Measurements from ENCODE around the gene HOXA11. TPM values are rescaled to one million over a fixed set of nuclear protein-coding genes. Genes with fewer than 3 reads are reported as not detected.
A peak's percentile ranks its signal among the peaks of the same experiment; 100 is the strongest.

Gene HOXA11
- total RNA-seq, result 1 to 10 TPM in 1 of 2 donors, under 1 TPM in 1; 0.28 to 3.7 TPM

DNA sequence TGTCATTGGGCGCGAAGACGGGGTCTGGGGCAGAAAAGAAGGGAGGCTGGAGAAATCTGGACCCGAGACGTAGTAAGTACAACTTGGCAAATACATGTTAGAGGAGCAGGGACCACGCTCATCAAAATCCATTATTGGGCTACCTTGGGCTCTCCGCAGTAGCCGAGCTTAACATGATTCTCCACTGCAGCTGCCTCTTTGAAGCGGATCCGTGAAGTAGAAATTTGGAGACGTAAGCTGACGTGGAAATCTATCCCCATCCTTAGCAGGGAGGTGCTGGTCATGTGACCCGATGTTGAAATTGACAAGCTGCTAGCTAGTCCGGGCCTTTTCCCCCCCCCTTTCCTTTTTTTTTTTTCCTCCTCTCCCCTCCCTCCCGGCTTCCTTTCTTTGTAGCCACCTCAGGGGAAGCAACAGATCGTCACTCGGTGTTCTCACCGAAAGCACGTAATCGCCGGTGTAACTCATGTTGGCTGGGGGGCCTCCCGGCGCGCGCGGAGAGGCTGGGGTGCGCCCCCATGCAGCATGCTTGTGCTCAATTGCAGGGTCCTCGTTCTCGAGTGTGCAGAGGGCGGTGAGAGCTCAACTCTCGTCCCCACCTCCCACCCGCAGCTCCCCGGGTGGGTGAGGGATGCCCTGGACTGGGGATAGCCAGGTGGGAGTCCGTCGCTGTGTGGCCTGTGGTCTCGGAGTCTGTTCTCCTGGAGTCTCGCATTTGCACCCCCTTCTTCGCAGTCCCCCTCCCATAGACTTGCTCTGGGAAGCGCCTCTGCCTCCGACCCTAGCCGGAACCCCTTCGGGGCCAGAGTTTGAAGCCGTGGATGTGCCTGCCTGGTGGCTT lies at the start of gene HOXA11:
TSS of gene HOXA11 (minus strand) at position 220 of the 841 bp plus-strand sequence. CDS start at position 132, 88 bp downstream.
- no peak for TF ChIP-seq CTCF (IDR thresholded peaks at IDR 0.05)
- Histone ChIP-seq H3K27me3 (replicated peaks; ENCODE audit: insufficient read depth) (peaks cover 56% of the 10 kb centered on the region), H3K4me1 (ENCODE audit: control insufficient read depth in 1 of 2, low read depth in 2 of 2) (peaks cover 29 to 53% of the 10 kb centered on the region in 2 donors), H3K9me3 (no peaks in the 10 kb centered on the region), H3K36me3 (no peaks in the 10 kb centered on the region), H3K4me3 (peak within 1 kb of the TSS; percentile 68), H3K27ac (peak within 1 kb of the TSS in 1 of 2 donors; percentile 11)
- ATAC-seq (ENCODE audit: insufficient number of reproducible peaks, low FRiP score, low read depth), result no peak
- no peak for DNase-seq (ENCODE audit: low spot score)

- Histone ChIP-seq H3K4me3 (no peak overlapping the region), H3K9me3 (no peaks in the 10 kb centered on the region), H3K36me3 (no peaks in the 10 kb centered on the region), H3K27me3 (replicated peaks; ENCODE audit: insufficient read depth) (peaks cover 10% of the 10 kb centered on the region), H3K4me1 (ENCODE audit: control insufficient read depth in 1 of 2, low read depth in 2 of 2) (no peaks in the 10 kb centered on the region), H3K27ac (no peak overlapping the region)
- ATAC-seq (ENCODE audit: insufficient number of reproducible peaks, low FRiP score, low read depth) (no peak), DNase-seq (ENCODE audit: low spot score) (no peak)
- TF ChIP-seq CTCF (IDR thresholded peaks at IDR 0.05), result no peak
Observed at GRCh38 chr7:27229448-27229847, 44.4 kb upstream of the HOXA11 start.

GRCh38 chr7:27224983-27225934 lies 40.2 kb upstream of the HOXA11 start:
- H3K4me1 ChIP-seq (ENCODE audit: control insufficient read depth in 1 of 2, low read depth in 2 of 2), result no peaks in the 10 kb centered on the region
- no peak overlapping the region for H3K4me3 ChIP-seq
- no peak overlapping the region for H3K27ac ChIP-seq
- no peaks in the 10 kb centered on the region for H3K36me3 ChIP-seq
- peaks cover 30% of the 10 kb centered on the region for H3K27me3 ChIP-seq (replicated peaks; ENCODE audit: insufficient read depth)
- H3K9me3 ChIP-seq, result no peaks in the 10 kb centered on the region
- no peak for TF ChIP-seq CTCF (IDR thresholded peaks at IDR 0.05)
- ATAC-seq (ENCODE audit: insufficient number of reproducible peaks, low FRiP score, low read depth), result no peak
- no peak for DNase-seq (ENCODE audit: low spot score)

GRCh38 chr7:27223941-27224575 lies 39.0 kb upstream of the HOXA11 start:
- H3K27me3 ChIP-seq (replicated peaks; ENCODE audit: insufficient read depth), result peaks cover 30% of the 10 kb centered on the region
- no peak for ATAC-seq (ENCODE audit: insufficient number of reproducible peaks, low FRiP score, low read depth)

More at GRCh38 chr7:27223941-27224575, 39.0 kb upstream of the HOXA11 start:
- no peaks in the 10 kb centered on the region for H3K9me3 ChIP-seq
- no peak overlapping the region for H3K27ac ChIP-seq
- no peaks in the 10 kb centered on the region for H3K4me1 ChIP-seq (ENCODE audit: control insufficient read depth in 1 of 2, low read depth in 2 of 2)
- no peak for TF ChIP-seq CTCF (IDR thresholded peaks at IDR 0.05)
- H3K36me3 ChIP-seq, result no peaks in the 10 kb centered on the region
- H3K4me3 ChIP-seq, result no peak overlapping the region
- DNase-seq (ENCODE audit: low spot score), result no peak

Data from thoracic aorta (tissue), 2 donors.